Gastroesophageal sphincter (tissue), 3 donors: ENCODE data around the gene KCTD17.

ENCODE experiments used
- EP300 ChIP-seq: sonication (generic); formaldehyde crosslinking; IDR thresholded peaks from one replicate; pipeline ENCODE4 v1.6.1; 2017; ENCODE audit warnings: antibody characterized with exemption, mild to moderate bottlenecking
- POLR2A ChIP-seq, 2 donors: fragments of 450-650 bp; IDR thresholded peaks; one replicate each; pipeline ENCODE4 v1.6.1; 2017; ENCODE audit warnings: antibody characterized with exemption in 2 of 2, mild to moderate bottlenecking in 2 of 2, moderate library complexity in 1 of 2
- POLR2AphosphoS5 ChIP-seq: sonication (generic); formaldehyde crosslinking; IDR thresholded peaks from one replicate; pipeline ENCODE4 v1.6.1; 2017; ENCODE audit warnings: antibody characterized with exemption
- TF ChIP-seq, protein P1 (sequence below), 4 experiments: fragments of 200-600 bp in 2 of 4; fragments of 450-650 bp in 2 of 4; sonication (generic) in 1 of 4; IDR thresholded peaks; one replicate each; pipeline ENCODE4 v1.5.1; 2017 to 2019; ENCODE audit warnings: antibody characterized with exemption in 4 of 4, mild to moderate bottlenecking in 2 of 4, moderate library complexity in 2 of 4

DNA sequence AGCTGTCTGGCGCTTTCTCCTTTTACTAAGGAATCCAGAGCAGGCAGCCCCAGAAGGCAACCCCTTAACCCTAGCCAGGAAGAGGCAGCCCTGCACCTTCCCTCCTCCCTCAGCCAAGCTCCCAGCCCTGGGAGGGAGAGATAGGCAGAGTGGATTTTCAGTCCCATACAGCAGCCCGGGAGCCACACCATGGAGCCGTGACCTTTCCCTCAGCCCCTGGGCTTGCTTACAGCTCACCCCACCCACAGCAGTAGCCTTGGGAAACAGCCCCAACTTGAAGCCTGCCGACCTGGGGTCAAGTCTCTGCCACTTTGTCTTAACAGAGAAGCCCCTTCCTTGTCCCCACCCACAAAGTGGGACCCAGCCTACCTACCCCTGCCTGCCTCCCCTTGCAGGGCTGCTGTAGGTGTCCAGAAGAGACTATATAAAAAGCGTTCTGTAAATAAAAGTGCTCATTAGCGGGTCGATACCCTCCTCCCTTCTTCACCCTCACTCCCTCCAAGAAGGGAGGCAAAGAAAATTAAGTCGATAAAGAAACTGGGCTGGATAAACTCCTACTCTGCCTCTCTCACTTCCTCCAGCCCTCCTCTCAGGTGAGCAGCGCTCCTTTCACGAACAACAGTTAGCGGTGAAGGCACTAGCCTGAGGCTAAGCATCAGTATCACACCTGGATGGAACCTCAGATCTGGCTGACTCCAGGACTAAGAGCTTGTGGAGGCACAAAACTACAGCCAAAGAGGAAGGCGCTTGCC, 36.5 kb upstream of the KCTD17 start:
- TF ChIP-seq, protein P1, sequence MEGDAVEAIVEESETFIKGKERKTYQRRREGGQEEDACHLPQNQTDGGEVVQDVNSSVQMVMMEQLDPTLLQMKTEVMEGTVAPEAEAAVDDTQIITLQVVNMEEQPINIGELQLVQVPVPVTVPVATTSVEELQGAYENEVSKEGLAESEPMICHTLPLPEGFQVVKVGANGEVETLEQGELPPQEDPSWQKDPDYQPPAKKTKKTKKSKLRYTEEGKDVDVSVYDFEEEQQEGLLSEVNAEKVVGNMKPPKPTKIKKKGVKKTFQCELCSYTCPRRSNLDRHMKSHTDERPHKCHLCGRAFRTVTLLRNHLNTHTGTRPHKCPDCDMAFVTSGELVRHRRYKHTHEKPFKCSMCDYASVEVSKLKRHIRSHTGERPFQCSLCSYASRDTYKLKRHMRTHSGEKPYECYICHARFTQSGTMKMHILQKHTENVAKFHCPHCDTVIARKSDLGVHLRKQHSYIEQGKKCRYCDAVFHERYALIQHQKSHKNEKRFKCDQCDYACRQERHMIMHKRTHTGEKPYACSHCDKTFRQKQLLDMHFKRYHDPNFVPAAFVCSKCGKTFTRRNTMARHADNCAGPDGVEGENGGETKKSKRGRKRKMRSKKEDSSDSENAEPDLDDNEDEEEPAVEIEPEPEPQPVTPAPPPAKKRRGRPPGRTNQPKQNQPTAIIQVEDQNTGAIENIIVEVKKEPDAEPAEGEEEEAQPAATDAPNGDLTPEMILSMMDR (IDR thresholded peaks at IDR 0.05) = no peak
- TF ChIP-seq POLR2AphosphoS5 (no peak), EP300 (no peak), POLR2A (IDR thresholded peaks at IDR 0.05) (no peak)
